ENCODE measurements around the gene SPINT1.

The SPINT1 gene

DNA sequence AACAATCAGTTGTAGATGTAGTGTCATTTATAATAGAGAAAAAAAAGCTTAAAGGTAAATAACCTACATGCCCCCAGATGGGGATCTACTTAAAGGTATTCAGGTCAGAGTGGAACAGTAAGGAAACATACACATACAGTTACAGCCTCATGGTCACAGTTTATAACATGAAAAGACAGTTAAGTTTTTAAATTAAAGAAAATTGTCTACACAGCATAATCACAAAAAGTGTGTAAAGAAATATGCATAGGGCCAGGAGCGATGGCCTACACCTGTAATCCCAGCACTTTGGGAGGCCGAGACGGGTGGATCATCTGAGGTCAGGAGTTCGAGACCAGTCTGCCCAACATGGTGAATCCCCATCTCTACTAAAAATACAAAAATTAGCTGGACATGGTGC lies 23.4 kb downstream of the SPINT1 start:
- no peaks in the 10 kb centered on the region for H3K36me3 ChIP-seq (replicated peaks)
- no peak for DNase-seq
- in situ Hi-C loops (cut with HindIII; ENCODE audit: low pct_ligation_motif_present, low sequenced_read_pairs), result no loop called here
- no peak overlapping the region for H3K4me3 ChIP-seq (ENCODE audit: low read depth, low read length)
- H3K27ac ChIP-seq, result no peak overlapping the region
- no peaks in the 10 kb centered on the region for H3K27me3 ChIP-seq (replicated peaks)
- TF ChIP-seq, protein P1, sequence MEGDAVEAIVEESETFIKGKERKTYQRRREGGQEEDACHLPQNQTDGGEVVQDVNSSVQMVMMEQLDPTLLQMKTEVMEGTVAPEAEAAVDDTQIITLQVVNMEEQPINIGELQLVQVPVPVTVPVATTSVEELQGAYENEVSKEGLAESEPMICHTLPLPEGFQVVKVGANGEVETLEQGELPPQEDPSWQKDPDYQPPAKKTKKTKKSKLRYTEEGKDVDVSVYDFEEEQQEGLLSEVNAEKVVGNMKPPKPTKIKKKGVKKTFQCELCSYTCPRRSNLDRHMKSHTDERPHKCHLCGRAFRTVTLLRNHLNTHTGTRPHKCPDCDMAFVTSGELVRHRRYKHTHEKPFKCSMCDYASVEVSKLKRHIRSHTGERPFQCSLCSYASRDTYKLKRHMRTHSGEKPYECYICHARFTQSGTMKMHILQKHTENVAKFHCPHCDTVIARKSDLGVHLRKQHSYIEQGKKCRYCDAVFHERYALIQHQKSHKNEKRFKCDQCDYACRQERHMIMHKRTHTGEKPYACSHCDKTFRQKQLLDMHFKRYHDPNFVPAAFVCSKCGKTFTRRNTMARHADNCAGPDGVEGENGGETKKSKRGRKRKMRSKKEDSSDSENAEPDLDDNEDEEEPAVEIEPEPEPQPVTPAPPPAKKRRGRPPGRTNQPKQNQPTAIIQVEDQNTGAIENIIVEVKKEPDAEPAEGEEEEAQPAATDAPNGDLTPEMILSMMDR (IDR thresholded peaks at IDR 0.05; ENCODE audit: low read depth, low read length, missing control alignments), result no peak

- H3K27ac ChIP-seq, result no peak overlapping the region
- TF ChIP-seq, protein P1 (IDR thresholded peaks at IDR 0.05; ENCODE audit: low read depth, low read length, missing control alignments), result no peak
- H3K27me3 ChIP-seq (replicated peaks), result no peaks in the 10 kb centered on the region
- in situ Hi-C loops (cut with HindIII; ENCODE audit: low pct_ligation_motif_present, low sequenced_read_pairs), result no loop called here
- DNase-seq, result no peak
- H3K36me3 ChIP-seq (replicated peaks), result no peaks in the 10 kb centered on the region
- no peak overlapping the region for H3K4me3 ChIP-seq (ENCODE audit: low read depth, low read length)
Measured at GRCh38 chr15:40869686-40870085, 25.8 kb downstream of the SPINT1 start.

GRCh38 chr15:40870716-40871115 lies 26.9 kb downstream of the SPINT1 start:
- no peaks in the 10 kb centered on the region for H3K36me3 ChIP-seq (replicated peaks)
- no peaks in the 10 kb centered on the region for H3K27me3 ChIP-seq (replicated peaks)
- no peak overlapping the region for H3K27ac ChIP-seq
- TF ChIP-seq, protein P1 (IDR thresholded peaks at IDR 0.05; ENCODE audit: low read depth, low read length, missing control alignments), result no peak
- in situ Hi-C loops (cut with HindIII; ENCODE audit: low pct_ligation_motif_present, low sequenced_read_pairs), result no loop called here
- no peak overlapping the region for H3K4me3 ChIP-seq (ENCODE audit: low read depth, low read length)
- DNase-seq, result no peak

GRCh38 chr15:40871749-40872617 lies 28.1 kb downstream of the SPINT1 start:
- in situ Hi-C loops (cut with HindIII; ENCODE audit: low pct_ligation_motif_present, low sequenced_read_pairs), result no loop called here
- TF ChIP-seq, protein P1 (IDR thresholded peaks at IDR 0.05; ENCODE audit: low read depth, low read length, missing control alignments), result no peak
- DNase-seq, result no peak
- H3K27me3 ChIP-seq (replicated peaks), result no peaks in the 10 kb centered on the region
- H3K27ac ChIP-seq, result no peak overlapping the region
- no peaks in the 10 kb centered on the region for H3K36me3 ChIP-seq (replicated peaks)
- H3K4me3 ChIP-seq (ENCODE audit: low read depth, low read length), result no peak overlapping the region

GRCh38 chr15:40872791-40873693 lies 29.2 kb downstream of the SPINT1 start:
- in situ Hi-C loops (cut with HindIII; ENCODE audit: low pct_ligation_motif_present, low sequenced_read_pairs), result no loop called here
- peak overlapping the region; percentile 52 for H3K4me3 ChIP-seq (ENCODE audit: low read depth, low read length)
- H3K36me3 ChIP-seq (replicated peaks), result no peaks in the 10 kb centered on the region
- no peaks in the 10 kb centered on the region for H3K27me3 ChIP-seq (replicated peaks)
- DNase-seq, result no peak
- H3K27ac ChIP-seq, result no peak overlapping the region
- TF ChIP-seq, protein P1 (IDR thresholded peaks at IDR 0.05; ENCODE audit: low read depth, low read length, missing control alignments), result no peak

Measured in brain microvascular endothelial cell (primary cell).